A549 (cell line): ENCODE data around the gene GINS2. TPM values are rescaled to one million over a fixed set of nuclear protein-coding genes. Genes with fewer than 3 reads are reported as not detected.

Experiments
- ATAC-seq, 2 experiments: fragments of 200-7000 bp in 1 of 2; fragments of >200 bp in 1 of 2; cut with Nextera tagmentation in 1 of 2; cut with Tn5 transposase in 1 of 2; 3 replicates each; pipeline versions ENCODE4 v1.8.0 to v1.9.1; 2018 to 2020; ENCODE audit warnings: mild to moderate bottlenecking in 1 of 2, moderate library complexity in 1 of 2
- CTCF ChIA-PET: fragments of 300-600 bp; sonication (Branson Sonifier 250); formaldehyde crosslinking; extraction: SDS; loops from one replicate; lab custom pipeline; 2021; ENCODE audit warnings: antibody characterized with exemption, inconsistent platforms; lab: Yijun Ruan, JAX
- POLR2A ChIA-PET: fragments of 350-600 bp; formaldehyde crosslinking; extraction: SDS; loops from one replicate; lab custom pipeline; 2021; ENCODE audit warnings: antibody characterized with exemption, inconsistent platforms; lab: Yijun Ruan, JAX
- DNase-seq, 2 experiments: peaks; one replicate each; pipeline versions ENCODE4 v3.0.0 to v3.0.0-alpha.2; 2011 to 2016; ENCODE audit warnings: low read depth in 1 of 2, low spot score in 1 of 2
- FAIRE-seq: peaks from 2 replicates; lab custom pipeline; 2011; peaks lifted over from hg19 to GRCh38; lab: Jason Lieb, UNC
- H3K27ac ChIP-seq, 2 experiments: fragments of >200 bp; sonication (Bioruptor Twin); formaldehyde crosslinking; 3 replicates each; pipeline ENCODE4 v1.5.1; 2016 to 2017
- H3K4me1 ChIP-seq: fragments of >200 bp; sonication (Bioruptor Twin); formaldehyde crosslinking; 3 replicates; pipeline ENCODE4 v1.6.1; 2016
- H3K4me2 ChIP-seq: fragments of >200 bp; sonication (Bioruptor Twin); formaldehyde crosslinking; 3 replicates; pipeline ENCODE4 v1.6.1; 2016
- H3K4me3 ChIP-seq: fragments of >200 bp; sonication (Bioruptor Twin); formaldehyde crosslinking; 3 replicates; pipeline ENCODE4 v1.5.1; 2016
- H3K9me3 ChIP-seq: fragments of >200 bp; sonication (Bioruptor Twin); formaldehyde crosslinking; 3 replicates; pipeline ENCODE4 v1.6.1; 2016
- CTCF ChIP-seq: fragments of >200 bp; sonication (Bioruptor Twin); formaldehyde crosslinking; IDR thresholded peaks from 3 replicates; pipeline ENCODE4 v1.5.1; 2016
- EP300 ChIP-seq, 2 experiments: fragments of >200 bp; sonication (Bioruptor Twin); formaldehyde crosslinking; IDR thresholded peaks; 2 replicates in 1 of 2; 3 replicates in 1 of 2; pipeline ENCODE4 v1.6.1; 2016 to 2017
- FOXS1 ChIP-seq: fragments of 250-450 bp; sonication (Bioruptor Pico); IDR thresholded peaks from 2 replicates; pipeline ENCODE4 v1.5.0; 2020; ENCODE audit warnings: mild to moderate bottlenecking, moderate library complexity
- HDAC2 ChIP-seq: fragments of 200-600 bp; sonication (generic); IDR thresholded peaks from 2 replicates; pipeline ENCODE4 v1.6.1; 2016
- HES2 ChIP-seq: fragments of >200 bp; sonication (Bioruptor Twin); formaldehyde crosslinking; IDR thresholded peaks from 2 replicates; pipeline ENCODE4 v1.6.1; 2016
- HEYL ChIP-seq: fragments of 250-450 bp; sonication (Bioruptor Pico); IDR thresholded peaks from 2 replicates; pipeline ENCODE4 v1.8.0; 2021; ENCODE audit warnings: mild to moderate bottlenecking, moderate library complexity
- HOXB13 ChIP-seq: fragments of 250-450 bp; sonication (Bioruptor Pico); IDR thresholded peaks from 2 replicates; pipeline ENCODE4 v1.5.0; 2020; ENCODE audit warnings: low read depth, mild to moderate bottlenecking, moderate library complexity
- HOXB5 ChIP-seq: fragments of 250-450 bp; sonication (Bioruptor Pico); IDR thresholded peaks from 2 replicates; pipeline ENCODE4 v1.5.0; 2020; ENCODE audit warnings: mild to moderate bottlenecking, moderate library complexity
- JUN ChIP-seq, 2 experiments: fragments of >200 bp; sonication (Bioruptor Twin); formaldehyde crosslinking; IDR thresholded peaks; 2 replicates in 1 of 2; 3 replicates in 1 of 2; pipeline ENCODE4 v1.6.1; 2016 to 2017
- JUNB ChIP-seq: fragments of >200 bp; sonication (Bioruptor Twin); formaldehyde crosslinking; IDR thresholded peaks from 2 replicates; pipeline ENCODE4 v1.6.1; 2016
- NR3C1 ChIP-seq: fragments of >200 bp; sonication (Bioruptor Twin); formaldehyde crosslinking; IDR thresholded peaks from 3 replicates; pipeline ENCODE4 v1.6.1; 2017
- PHF8 ChIP-seq: fragments of 200-600 bp; sonication (generic); IDR thresholded peaks from 2 replicates; pipeline ENCODE4 v1.6.1; 2016; ENCODE audit warnings: low read depth, mild to moderate bottlenecking, antibody characterized with exemption, moderate library complexity, borderline replicate concordance
- POLR2AphosphoS2 ChIP-seq: conservative IDR thresholded peaks from 2 replicates; pipeline ENCODE4 v1.6.1; 2012; ENCODE audit warnings: low read length, improper control_type of control experiment, inconsistent platforms
- RFX5 ChIP-seq: fragments of 450-650 bp; IDR thresholded peaks from 2 replicates; pipeline ENCODE4 v1.7.1; 2014; ENCODE audit warnings: antibody characterized with exemption, mild to moderate bottlenecking, moderate library complexity
- TFCP2L1 ChIP-seq: fragments of 250-450 bp; sonication (Bioruptor Pico); IDR thresholded peaks from 2 replicates; pipeline ENCODE4 v1.5.0; 2021; ENCODE audit warnings: mild to moderate bottlenecking
- WGBS: methylation state at CpG from one replicate; pipeline ENCODE4 v1.1.6; 2017; ENCODE audit errors: missing lambda C conversion rate; 5-methylcytosine and 5-hydroxymethylcytosine counted together
- polyA plus RNA-seq, 4 experiments: library from polyadenylated mRNA; depleted of rRNA in 3 of 4; stranded (reverse); fragments of >200 nt; fragmentation: RNase III in 1 of 4; extraction: RNeasy Plus Mini Kit Qiagen cat#74134 plus additional on column Dnase treatment in 1 of 4; gene quantifications; 2 replicates in 3 of 4; 3 replicates in 1 of 4; pipeline ENCODE4 v1.2.3, GENCODE V29; 2011 to 2017
- TF ChIP-seq, protein P1 (sequence below): IDR thresholded peaks from 2 replicates; pipeline ENCODE4 v1.6.1; 2012

The GINS2 gene
- polyA plus RNA-seq, 2 of the 4 experiments (the other 2 are of a cell fraction), result 25.4 to 28.7 TPM

DNA sequence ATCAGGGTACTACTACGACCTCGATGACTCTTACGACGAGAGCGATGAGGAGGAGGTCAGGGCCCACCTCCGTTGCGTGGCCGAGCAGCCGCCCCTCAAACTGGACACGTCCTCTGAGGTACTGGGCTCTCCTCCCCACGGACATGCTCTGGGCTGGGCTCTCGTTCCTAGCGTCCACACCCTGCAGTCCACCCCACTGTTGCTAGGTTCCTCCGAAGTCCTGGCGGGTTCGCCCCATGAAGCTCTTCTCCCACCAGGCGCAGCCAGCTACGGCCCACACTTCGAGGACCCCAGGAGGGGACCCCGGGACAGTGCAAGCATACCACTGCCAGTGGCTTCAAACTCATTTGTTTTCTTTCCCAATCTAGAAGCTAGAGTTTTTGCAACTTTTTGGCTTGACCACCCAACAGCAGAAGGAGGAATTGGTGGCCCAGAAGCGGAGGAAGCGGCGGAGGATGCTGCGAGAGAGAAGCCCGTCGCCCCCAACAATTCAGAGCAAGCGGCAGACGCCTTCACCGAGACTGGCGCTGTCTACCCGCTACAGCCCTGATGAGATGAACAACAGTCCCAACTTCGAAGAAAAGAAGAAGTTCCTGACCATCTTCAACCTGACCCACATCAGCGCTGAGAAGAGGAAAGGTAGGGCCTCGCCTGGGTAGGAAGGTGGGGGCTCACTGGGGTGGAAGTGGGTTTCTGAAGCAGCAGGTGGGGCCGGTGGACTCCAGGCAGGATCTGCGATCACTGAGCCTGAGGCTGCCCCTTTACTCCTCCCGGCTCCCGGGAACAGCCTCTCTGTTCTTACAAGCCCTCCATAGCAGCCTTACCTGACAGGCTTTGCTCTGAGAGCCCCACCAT lies 25.6 kb downstream of the GINS2 start (continued):
- no peak for TF ChIP-seq CTCF
- no peak for TF ChIP-seq FOXS1 (CRISPR knock-in tag)
- TF ChIP-seq HOXB13 (CRISPR knock-in tag), result no peak
- TF ChIP-seq HDAC2, result no peak

GRCh38 chr16:85662482-85662812 lies 26.3 kb downstream of the GINS2 start:
- 83% methylated on average over 2 of the region's 3 CpGs for WGBS
- DNase-seq (no peak), ATAC-seq (no peak)
- POLR2A ChIA-PET, result no interaction called here
- Histone ChIP-seq H3K9me3 (no peaks in the 10 kb centered on the region), H3K4me1 (no peaks in the 10 kb centered on the region)
- CTCF ChIA-PET, result interaction anchor here (1.4 to 9.4 kb wide), 3 partner anchors 13 to 55 kb away, joined by 3 to 96 read pairs (median 41); no protein-coding TSS in a partner anchor
- TF ChIP-seq NR3C1, result no peak
- no peak for TF ChIP-seq RFX5
- TF ChIP-seq, protein P1, sequence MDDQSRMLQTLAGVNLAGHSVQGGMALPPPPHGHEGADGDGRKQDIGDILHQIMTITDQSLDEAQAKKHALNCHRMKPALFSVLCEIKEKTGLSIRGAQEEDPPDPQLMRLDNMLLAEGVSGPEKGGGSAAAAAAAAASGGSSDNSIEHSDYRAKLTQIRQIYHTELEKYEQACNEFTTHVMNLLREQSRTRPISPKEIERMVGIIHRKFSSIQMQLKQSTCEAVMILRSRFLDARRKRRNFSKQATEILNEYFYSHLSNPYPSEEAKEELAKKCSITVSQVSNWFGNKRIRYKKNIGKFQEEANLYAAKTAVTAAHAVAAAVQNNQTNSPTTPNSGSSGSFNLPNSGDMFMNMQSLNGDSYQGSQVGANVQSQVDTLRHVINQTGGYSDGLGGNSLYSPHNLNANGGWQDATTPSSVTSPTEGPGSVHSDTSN, result no peak
- TF ChIP-seq, all 56 proteins: peak for 0
- FAIRE-seq, result no peak
- H3K27ac ChIP-seq, result no peak overlapping the region
- H3K4me3 ChIP-seq, result no peak overlapping the region
- H3K4me2 ChIP-seq, result no peak overlapping the region

DNA sequence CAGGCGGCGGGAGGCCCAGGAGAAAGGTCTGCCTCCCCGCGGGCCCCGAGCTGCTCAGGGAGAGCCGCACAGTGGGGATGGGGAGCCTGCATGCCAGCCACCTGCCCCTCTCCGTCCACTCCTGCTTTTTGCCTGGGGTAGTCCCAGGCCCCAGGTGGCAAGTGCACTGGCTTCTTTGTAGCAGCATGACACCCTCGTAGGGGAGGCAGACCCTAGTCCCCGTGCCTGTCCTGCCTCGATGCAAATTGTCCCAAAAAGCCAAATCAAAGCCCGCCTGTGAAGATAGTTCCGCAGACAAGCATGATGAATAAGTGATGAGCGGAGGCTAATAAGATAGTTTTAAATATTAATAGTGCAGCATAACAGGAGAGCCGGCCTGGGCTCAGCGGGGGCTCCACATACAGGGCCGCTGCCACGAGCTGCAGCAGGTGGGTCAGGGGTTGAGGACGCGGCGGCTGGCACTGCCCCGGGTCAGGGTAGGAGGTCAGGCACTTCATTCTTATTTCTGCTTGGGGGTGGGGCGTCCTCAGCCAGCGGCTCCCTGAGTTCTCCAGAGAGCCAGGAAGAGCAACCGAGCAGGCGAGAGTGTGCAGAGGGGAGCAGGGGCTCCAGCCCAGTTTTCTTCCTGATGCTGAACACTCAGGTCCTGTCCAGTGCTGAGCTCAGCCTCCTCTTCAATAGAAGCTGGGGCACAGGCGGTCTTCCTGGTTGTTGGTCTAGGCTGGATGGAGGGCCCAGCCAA lies 26.8 kb downstream of the GINS2 start:
- WGBS, result 96% methylated on average over 19 of the region's 26 CpGs
- ATAC-seq (no peak), FAIRE-seq (no peak), DNase-seq (no peak)
- ChIA-PET POLR2A (no interaction called here), CTCF (interaction anchor here (0.6 to 9.4 kb wide), 4 partner anchors 12 to 387 kb away, joined by 3 to 96 read pairs (median 22); no protein-coding TSS in a partner anchor)
- no peak overlapping the region for H3K4me2 ChIP-seq
- no peak overlapping the region for H3K4me3 ChIP-seq
- no peak overlapping the region for H3K27ac ChIP-seq
- H3K4me1 ChIP-seq, result no peaks in the 10 kb centered on the region
- no peaks in the 10 kb centered on the region for H3K9me3 ChIP-seq
- TF ChIP-seq HES2 (no peak), FOXS1 (CRISPR knock-in tag) (no peak), TFCP2L1 (CRISPR knock-in tag) (no peak), CTCF (no peak), PHF8 (no peak), JUN (IDR thresholded peaks at IDR 0.05) (no peak), POLR2AphosphoS2 (no peak), JUNB (no peak), HOXB5 (CRISPR knock-in tag) (no peak), HEYL (no peak), EP300 (IDR thresholded peaks at IDR 0.05) (no peak)
